ENCODE data around the gene SCLT1.
A peak's percentile ranks its signal among the peaks of the same experiment; 100 is the strongest.
"Not testable (repeated sequence)": the region's sequence is repeated elsewhere in the genome, so short reads cannot be mapped to it uniquely, and the experiment has no call there.

SCLT1 gene

GRCh38 chr4:129069537-129069936 lies 23.8 kb downstream of the SCLT1 start:
- DNase-seq (ENCODE audit: low spot score), result not testable (repeated sequence)

DNA sequence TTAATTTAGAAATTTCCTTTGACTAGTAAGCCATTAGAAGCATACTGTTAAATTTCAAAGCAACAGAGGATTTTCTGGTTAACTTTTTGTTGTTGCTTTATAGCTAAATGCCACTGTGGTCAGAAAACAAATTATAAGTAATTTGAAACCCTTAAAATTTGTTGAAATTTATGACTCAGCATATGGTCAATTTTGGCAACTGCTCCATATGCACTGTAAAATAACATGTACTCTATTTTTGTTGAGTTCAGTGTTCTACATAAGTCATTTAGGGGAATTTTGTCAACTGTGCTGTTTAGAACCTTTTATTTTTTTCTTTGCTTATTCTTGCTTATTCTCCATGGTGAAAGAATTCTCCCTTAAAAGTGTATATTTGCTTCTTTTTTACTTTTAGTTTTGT lies 28.6 kb downstream of the SCLT1 start:
- DNase-seq (ENCODE audit: low spot score), result peak; percentile 8

- no peak for DNase-seq (ENCODE audit: low spot score)
Measured at GRCh38 chr4:129063640-129064039, 29.7 kb downstream of the SCLT1 start.

DNA sequence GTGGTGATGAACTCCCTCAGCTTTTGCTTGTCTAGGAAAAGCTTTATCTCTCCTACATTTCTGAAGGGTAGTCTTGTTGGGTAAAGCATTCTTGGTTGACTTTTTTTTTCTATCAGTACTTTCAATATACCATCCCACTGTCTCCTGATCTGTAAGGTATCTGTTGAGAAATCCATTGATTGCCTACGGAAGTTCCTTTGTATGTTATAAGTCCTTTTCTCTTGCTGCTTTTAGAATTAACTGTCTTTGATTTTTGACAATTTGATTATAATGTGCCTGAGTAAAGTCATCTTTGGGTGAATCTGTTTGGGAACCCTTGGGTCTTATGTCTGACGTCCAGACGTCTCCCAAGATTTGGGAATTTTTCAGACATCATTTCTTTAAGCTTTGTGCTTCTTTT lies 30.8 kb downstream of the SCLT1 start:
- no peak for DNase-seq (ENCODE audit: low spot score)

DNA sequence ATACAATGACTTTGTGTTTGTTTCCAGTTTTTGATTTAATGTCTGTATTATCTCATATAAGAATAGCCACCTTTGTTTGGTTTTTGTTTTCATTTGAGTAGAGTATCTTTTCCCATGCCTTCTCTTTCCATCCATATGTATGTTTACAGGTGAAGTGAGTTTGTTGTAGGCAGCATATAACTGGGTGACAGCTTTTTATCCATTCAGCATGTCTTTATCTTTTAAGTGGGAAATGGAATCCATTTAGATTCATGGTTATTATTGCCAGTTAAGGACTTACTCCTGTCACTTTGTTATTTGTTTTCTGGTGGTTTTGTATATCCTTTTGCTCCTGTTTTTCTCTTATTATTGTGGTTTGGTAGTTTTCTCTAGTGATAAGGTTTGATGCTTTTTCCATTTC lies 34.3 kb downstream of the SCLT1 start:
- DNase-seq (ENCODE audit: low spot score), result no peak

- DNase-seq (ENCODE audit: low spot score), result no peak
Measured at GRCh38 chr4:129046055-129046959, 47.0 kb downstream of the SCLT1 start.

GRCh38 chr4:129043523-129043922 lies 49.8 kb downstream of the SCLT1 start:
- peak; percentile 10 for DNase-seq (ENCODE audit: low spot score)

GRCh38 chr4:129040471-129040870 lies 52.9 kb downstream of the SCLT1 start:
- DNase-seq (ENCODE audit: low spot score), result no peak

GRCh38 chr4:129037093-129037492 lies 56.2 kb downstream of the SCLT1 start:
- no peak for DNase-seq (ENCODE audit: low spot score)

GRCh38 chr4:129014566-129015509 lies 78.5 kb downstream of the SCLT1 start:
- DNase-seq (ENCODE audit: low spot score), result no peak

DNA sequence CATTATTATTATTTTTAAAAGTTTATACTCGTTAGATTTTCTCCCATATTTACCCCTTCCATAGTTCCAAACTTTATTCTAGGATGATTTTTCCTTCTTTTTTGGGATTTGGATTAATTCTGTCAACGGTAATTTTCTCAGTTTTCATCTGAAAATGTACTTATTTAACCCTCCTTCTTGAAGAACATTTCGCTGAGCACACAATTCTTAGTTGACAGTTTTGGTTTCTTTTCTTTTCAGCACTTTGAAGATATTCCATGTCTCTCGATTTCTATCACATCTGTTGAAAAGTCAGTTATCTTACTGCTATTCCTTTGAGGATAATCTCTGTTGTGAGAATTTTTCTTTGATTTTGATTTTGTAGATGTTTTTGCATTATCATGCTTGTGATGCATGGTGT lies 85.2 kb downstream of the SCLT1 start:
- no peak for DNase-seq (ENCODE audit: low spot score)

DNA sequence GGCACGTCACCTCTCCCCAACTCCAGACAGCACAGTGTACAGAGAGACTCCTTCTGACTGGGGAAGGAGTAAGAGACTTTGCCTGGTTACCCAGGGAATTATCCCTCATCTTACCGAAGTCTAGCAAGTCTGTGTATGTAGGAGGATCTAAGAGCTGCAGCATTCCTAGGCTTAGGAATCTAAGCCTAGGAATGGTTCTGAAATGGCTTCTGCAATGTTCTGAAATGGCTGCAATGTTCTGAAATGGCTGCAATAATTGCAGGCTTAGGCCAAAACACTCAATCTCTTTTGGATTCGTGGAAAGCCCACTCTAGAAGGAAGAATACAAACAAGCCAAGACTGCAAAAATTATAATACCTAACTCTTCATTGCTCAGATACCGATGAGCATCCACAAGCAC lies 106.4 kb downstream of the SCLT1 start:
- no peak for DNase-seq (ENCODE audit: low spot score)

- DNase-seq (ENCODE audit: low spot score), result no peak
Measured at GRCh38 chr4:128986019-128986418, 107.3 kb downstream of the SCLT1 start.

- no peak for DNase-seq (ENCODE audit: low spot score)
Measured at GRCh38 chr4:128983771-128984485, 109.4 kb downstream of the SCLT1 start.

DNA sequence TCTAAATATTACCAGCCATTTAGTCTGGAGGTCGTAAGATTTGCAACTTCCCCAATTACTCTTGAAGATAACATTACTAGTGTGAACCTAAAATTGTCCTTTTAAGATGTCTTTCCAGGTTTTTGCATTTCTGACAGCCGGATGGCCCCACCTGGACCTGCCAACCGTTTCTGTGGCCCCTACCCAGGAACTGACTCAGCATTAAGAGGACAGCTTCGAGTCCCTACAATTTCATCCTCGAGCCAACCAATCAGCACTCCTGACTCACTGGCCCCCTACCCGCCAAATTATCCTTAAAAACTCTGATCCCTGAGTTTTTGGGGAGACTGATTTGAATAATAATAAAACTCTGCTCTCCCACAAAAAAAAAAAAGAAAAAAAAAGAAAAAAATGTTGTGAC lies 112.0 kb downstream of the SCLT1 start:
- no peak for DNase-seq (ENCODE audit: low spot score)

- DNase-seq (ENCODE audit: low spot score), result no peak
Measured at GRCh38 chr4:128980816-128981326, 112.5 kb downstream of the SCLT1 start.

GRCh38 chr4:128979934-128980333 lies 113.4 kb downstream of the SCLT1 start:
- peak; percentile 47 for DNase-seq (ENCODE audit: low spot score)

DNA sequence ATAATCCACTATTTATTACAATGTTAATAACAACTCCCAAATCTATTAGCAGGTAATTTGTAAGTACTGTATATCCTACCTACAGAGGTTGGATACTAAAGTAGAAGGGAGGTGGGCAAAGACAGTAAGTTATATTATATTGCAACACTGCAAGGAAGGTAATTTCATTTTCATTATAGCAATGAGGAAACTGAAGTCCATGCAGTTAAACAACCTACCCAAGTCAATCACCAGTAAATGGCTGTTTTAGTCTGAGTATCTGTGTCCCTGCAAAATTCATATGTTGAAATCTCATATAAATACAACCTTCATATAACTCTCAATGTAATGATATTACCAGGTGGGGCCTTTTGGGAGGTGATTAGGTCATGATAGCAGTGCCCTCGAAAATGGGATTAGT lies 114.4 kb downstream of the SCLT1 start:
- DNase-seq (ENCODE audit: low spot score), result no peak

GRCh38 chr4:128974136-128974581 lies 119.2 kb downstream of the SCLT1 start:
- no peak for DNase-seq (ENCODE audit: low spot score)

- DNase-seq (ENCODE audit: low spot score), result no peak
Measured at GRCh38 chr4:128973384-128973783, 120.0 kb downstream of the SCLT1 start.

DNA sequence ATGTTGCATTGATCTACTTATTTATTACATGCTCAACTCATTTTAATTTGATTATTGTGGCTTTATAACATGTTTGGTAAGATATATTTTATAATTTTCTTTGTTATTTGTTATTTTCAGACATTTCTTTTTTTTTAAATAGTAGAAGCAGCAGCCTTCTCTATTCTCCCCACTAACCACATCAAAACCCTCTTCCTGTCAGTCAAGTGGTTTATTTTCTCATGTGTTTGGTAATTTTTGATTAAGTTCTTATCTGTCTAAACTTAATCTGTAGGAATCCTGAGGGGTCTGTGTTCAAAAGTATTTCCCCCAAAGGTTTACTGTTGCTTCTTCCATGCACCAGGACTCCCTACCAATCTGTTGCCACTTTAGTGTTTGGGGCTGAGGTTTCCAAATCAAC lies 131.9 kb downstream of the SCLT1 start:
- DNase-seq (ENCODE audit: low spot score), result no peak

DNA sequence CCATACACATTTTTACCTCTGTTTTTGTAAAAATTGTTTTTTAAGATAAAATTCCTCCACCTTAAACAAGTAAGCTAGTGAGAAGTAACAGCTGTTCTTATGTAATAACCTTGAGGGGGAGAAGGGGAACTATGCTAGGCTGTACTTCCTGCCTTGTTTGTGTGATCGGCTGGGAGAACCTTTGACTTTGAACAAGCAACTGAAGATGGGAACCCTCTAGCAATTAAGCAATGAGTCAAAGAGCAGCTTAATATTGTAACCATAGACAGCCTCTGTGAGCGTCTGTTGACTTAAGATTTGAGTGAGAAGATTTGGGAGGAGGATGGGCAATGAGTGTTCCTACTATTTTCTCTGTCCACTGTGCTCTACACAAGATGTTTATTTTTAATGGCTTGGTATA lies 135.1 kb downstream of the SCLT1 start:
- DNase-seq (ENCODE audit: low spot score), result no peak
